Activated gamma-delta T cell (primary cell): ENCODE results near the gene COL4A2.

ENCODE experiments used
- DNase-seq: peaks from one replicate; lab custom pipeline; 2025; lab: John Stamatoyannopoulos, UW

COL4A2 gene

DNA sequence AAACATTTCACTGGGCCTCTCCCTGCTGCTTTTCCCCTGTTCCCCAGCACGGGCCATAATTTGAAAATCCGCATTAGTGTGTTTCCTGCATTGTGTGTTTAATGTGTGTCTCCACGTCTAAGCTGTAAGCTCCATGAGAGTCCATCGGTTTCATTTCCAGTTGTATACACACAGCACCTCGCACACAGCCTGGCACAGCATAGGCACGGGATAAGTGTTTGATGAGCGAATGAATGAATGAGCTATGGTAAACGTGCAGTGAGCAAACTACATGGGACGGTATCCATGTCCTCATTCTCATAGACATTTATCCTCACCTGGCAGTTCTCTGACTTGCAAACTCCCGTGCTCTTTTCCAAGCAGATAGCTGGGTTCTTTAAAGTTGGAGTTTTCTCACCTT lies 148.4 kb downstream of the COL4A2 start:
- no peak for DNase-seq

GRCh38 chr13:110455941-110456340 lies 148.9 kb downstream of the COL4A2 start:
- DNase-seq: no peak

GRCh38 chr13:110456550-110456949 lies 149.5 kb downstream of the COL4A2 start:
- DNase-seq: no peak

DNA sequence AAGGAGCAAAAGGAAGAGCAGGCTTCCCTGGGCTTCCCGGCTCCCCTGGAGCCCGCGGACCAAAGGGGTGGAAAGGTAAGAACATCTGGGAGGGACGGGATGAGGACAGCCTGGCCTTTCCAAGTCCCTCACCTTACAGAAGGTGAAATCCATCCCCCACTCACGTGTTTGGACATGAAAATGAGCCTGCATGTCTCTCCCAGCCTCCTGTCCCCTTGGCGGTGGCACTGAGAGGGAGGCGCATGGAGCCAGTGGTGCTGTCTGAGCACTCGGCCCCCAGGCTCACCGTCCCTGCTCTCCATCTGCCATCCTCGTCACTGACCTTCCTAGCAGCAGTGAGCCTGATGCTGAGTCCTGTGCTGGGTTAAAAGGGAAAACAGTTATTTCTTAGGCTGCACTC lies 150.3 kb downstream of the COL4A2 start:
- DNase-seq: no peak

- DNase-seq: no peak
These were observed 150.9 kb downstream of the COL4A2 start for GRCh38 chr13:110458017-110458416.

DNA sequence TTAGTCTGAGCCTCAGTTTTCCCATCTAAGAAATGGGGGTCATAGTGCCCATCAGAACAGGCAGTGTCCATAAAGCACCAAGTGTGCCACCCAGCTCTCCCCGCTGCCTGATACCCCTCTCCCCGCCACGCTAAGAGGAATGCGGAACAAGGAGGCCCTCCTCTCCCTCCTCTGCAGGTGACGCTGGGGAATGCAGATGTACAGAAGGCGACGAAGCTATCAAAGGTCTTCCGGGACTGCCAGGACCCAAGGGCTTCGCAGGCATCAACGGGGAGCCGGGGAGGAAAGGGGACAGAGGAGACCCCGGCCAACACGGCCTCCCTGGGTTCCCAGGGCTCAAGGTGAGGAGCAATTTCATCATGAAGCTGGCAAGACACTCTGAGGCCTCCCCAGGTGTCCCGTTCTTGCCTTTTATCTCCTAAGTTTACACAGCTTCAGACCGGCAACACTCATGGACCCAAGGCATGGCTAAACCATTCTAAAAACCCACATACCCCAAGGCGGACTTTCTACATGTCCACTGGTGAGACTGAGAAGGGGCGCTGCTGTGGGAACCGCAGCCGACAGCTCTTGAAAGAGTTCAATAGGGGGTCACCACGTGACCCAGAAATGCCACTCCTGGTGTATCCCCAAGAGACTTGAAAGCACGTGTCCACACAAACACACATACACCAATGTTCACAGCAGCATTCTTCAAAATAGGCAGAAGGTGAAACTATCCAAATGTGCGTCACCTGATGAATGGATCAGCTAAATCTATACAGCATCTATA lies 151.7 kb downstream of the COL4A2 start:
- no peak for DNase-seq

- DNase-seq: no peak
These were observed 155.0 kb downstream of the COL4A2 start for GRCh38 chr13:110462091-110462490.

- no peak for DNase-seq
These were observed 156.1 kb downstream of the COL4A2 start for GRCh38 chr13:110463156-110463555.

GRCh38 chr13:110463871-110464510 lies 156.9 kb downstream of the COL4A2 start:
- DNase-seq: no peak

GRCh38 chr13:110464556-110465333 lies 157.7 kb downstream of the COL4A2 start:
- no peak for DNase-seq

- no peak for DNase-seq
These were observed 158.6 kb downstream of the COL4A2 start for GRCh38 chr13:110465696-110466095.

DNA sequence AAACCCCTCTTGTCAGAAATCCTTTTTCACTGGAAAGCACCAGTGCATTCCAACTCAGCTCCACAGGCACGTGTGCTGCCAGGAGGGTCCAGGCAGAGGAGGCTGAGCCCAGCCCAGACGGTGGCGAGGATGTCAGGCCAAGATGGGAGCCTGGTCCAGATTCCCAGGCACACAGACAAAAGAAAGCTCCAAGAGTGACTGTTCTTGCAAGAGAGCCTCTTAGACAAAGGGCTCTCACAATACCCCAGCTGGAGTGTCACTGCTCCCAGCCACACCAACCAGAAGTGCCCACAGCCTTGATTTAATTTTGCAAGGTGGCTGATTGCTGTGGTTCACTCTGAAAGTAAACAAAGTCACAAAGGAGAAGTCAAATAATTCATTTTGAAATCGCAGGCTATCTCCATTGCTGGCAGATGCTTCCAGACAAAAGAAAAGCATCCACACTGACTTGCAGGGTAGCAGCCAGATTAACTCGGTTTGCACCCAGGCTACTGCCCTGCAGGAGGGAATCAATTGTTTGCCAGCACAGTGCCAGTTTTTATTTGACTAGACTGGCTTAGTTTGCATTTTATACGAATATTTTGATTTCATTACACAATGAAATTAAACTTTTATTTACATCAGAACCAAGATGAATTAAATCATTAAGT lies 159.3 kb downstream of the COL4A2 start:
- no peak for DNase-seq

GRCh38 chr13:110467516-110468110 lies 160.5 kb downstream of the COL4A2 start:
- no peak for DNase-seq

- no peak for DNase-seq
These were observed 162.0 kb downstream of the COL4A2 start for GRCh38 chr13:110468986-110469495.

DNA sequence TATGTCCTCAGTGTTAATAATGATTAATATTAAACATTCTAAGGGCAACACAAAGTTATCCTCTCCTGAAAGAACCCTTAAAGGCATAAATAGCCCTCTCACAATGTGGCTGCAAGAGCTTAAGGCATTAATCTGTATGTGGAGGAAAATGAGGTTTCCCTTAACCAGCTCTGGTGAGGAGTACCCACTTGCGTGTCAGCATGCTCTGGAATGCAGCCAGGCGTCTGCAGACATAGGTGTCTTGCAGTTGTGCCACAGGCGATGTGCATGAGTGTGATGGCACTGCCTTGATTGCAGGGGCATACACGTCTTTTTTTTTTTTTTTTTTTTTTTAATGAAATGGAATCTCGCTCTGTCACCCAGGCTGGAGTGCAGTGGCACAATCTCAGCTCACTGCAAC lies 162.5 kb downstream of the COL4A2 start:
- no peak for DNase-seq

DNA sequence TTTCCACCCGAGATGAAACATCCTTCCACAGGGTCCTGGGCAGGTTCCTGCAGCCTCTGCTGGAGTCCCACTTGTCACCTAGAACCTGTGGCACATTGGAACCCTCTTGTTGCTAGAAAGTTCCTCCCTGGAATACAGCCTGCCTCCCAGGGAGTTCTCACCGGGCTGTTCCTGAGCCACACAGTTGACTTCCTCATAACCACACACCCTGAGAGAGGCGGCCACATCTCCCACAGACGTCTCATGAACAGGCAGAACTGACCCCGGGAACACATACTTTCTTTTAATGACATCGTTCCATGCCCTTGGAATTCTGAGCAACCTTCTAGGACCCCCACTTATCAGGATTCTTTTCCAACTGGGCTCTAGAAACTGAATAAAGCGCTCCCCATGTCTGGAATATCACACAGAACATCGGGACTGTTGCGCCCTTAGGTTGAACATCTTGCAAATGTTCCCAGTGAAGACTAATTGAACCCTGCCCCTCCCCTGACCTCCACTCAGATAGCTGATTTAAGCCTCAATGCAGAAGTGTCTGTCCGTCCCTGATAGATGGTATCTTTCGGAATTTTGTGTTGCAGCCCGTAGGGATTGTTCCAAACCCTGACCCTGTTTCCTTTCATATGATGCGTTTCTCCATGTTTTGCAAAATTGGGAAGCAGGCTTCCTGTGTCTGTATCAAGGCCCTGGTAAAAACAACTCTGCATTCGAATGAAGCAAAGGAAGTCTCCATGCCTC lies 163.4 kb downstream of the COL4A2 start:
- no peak for DNase-seq

DNA sequence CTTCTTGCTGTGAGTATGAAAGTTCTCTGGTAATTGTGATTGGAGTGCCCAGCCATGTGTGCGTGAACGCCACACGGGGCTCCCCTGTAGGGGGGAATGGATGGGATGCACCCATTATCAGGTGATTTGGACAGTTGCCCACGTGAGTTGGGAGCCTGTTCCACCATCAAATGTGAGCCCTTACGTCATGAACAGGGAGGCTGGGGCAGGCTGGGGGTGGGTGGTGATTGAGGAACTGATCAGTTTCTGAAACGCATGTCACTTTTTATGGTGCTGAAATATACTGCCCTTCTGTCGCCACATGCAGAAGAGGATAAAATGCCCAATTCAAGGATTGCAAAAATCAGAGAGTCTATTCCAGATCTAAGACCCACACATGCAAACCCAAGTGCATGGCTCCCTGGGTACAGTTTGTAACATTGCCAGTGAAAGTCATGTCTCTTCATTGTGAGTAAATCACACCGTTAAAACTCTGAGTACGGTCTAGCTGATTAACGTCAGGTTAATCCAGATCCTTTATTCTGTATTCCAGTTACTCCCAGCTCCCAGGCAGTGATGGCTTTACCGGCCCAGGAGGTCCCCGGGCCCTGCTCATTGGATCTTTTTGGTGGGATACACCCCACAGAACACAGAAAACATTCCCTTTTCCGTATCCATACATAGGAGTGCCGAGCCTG lies 164.2 kb downstream of the COL4A2 start:
- DNase-seq: no peak

GRCh38 chr13:110471833-110472162 lies 164.7 kb downstream of the COL4A2 start:
- DNase-seq: no peak

- no peak for DNase-seq
These were observed 165.9 kb downstream of the COL4A2 start for GRCh38 chr13:110472904-110473563.

GRCh38 chr13:110474713-110475112 lies 167.6 kb downstream of the COL4A2 start:
- no peak for DNase-seq
